Right atrium auricular region (tissue), 2 donors: ENCODE measurements around the gene HVCN1. TPM values are rescaled to one million over a fixed set of nuclear protein-coding genes. Genes with fewer than 3 reads are reported as not detected.

Experiments used
- DNase-seq: peaks from one replicate; pipeline ENCODE4 v3.0.0-alpha.2; 2019; ENCODE audit warnings: low spot score
- H3K27ac ChIP-seq, 2 donors: fragments of 200-600 bp; sonication (generic); 1 replicate in 1 of 2; 2 replicates in 1 of 2; pipeline ENCODE4 v1.5.1; 2016 to 2019
- H3K27me3 ChIP-seq, 2 donors: fragments of 200-600 bp; sonication (generic); one replicate each; pipeline versions ENCODE4 v1.5.1 to v1.6.0; 2017 to 2019
- H3K36me3 ChIP-seq: fragments of 200-600 bp; sonication (generic); one replicate; pipeline ENCODE4 v1.5.1; 2016
- H3K4me1 ChIP-seq, 2 donors: fragments of 200-600 bp; sonication (generic); one replicate each; pipeline versions ENCODE4 v1.5.1 to v1.6.0; 2017 to 2019
- H3K4me3 ChIP-seq, 2 donors: fragments of 200-600 bp; sonication (generic); 1 replicate in 1 of 2; 2 replicates in 1 of 2; pipeline ENCODE4 v1.5.1; 2017 to 2019; ENCODE audit warnings: mild to moderate bottlenecking in 1 of 2, moderate library complexity in 1 of 2
- H3K9me3 ChIP-seq, 2 donors: fragments of 200-600 bp; sonication (generic); one replicate each; pipeline ENCODE4 v1.5.1; 2019
- CTCF ChIP-seq, 2 donors: fragments of 200-600 bp; sonication (generic); IDR thresholded peaks; one replicate each; pipeline ENCODE4 v1.5.1; 2019; ENCODE audit warnings: antibody characterized with exemption in 2 of 2
- total RNA-seq, 2 donors: library from RNA; depleted of rRNA; stranded (reverse); fragments of >200 nt; gene quantifications; one replicate each; pipeline ENCODE4 v1.1.0, GENCODE V29; 2016

Gene HVCN1
- total RNA-seq, 2 donors from 2014 or later = 21.7 to 24.1 TPM

- no peak overlapping the region for H3K27ac ChIP-seq
- no peak overlapping the region for H3K4me3 ChIP-seq
- TF ChIP-seq CTCF (IDR thresholded peaks at IDR 0.05) = no peak
- peaks cover 88% of the 10 kb centered on the region for H3K36me3 ChIP-seq
- no peak for DNase-seq
- H3K27me3 ChIP-seq = no peaks in the 10 kb centered on the region
- no peaks in the 10 kb centered on the region for H3K9me3 ChIP-seq
- no peaks in the 10 kb centered on the region for H3K4me1 ChIP-seq
These were observed 32.7 kb upstream of the HVCN1 start for GRCh38 chr12:110721570-110721969.

DNA sequence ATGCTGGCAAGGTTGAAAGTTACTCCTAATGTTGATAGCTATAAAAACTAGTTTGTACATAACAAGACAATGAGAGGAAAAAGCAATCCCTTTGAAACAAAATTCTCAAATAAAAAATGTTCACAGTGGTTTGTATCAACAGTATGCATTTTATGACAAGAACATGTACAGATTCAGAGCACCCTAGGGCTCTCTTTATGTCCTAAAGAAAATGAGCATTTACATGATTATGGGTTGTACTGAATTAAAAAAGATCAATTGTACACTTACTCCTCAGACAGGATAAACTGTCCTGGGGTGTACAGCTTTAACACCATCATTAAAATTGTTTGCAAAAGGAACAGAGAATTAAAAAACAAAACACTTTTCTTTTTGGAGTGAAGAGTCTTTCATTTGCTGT, 31.6 kb upstream of the HVCN1 start:
- Histone ChIP-seq H3K9me3 (no peaks in the 10 kb centered on the region), H3K27me3 (no peaks in the 10 kb centered on the region), H3K4me3 (no peak overlapping the region), H3K27ac (no peak overlapping the region), H3K36me3 (peaks cover 78% of the 10 kb centered on the region), H3K4me1 (no peaks in the 10 kb centered on the region)
- DNase-seq = no peak
- TF ChIP-seq CTCF (IDR thresholded peaks at IDR 0.05) = no peak

- TF ChIP-seq CTCF (IDR thresholded peaks at IDR 0.05) = no peak
- no peaks in the 10 kb centered on the region for H3K4me1 ChIP-seq
- no peak overlapping the region for H3K27ac ChIP-seq
- no peak for DNase-seq
- H3K36me3 ChIP-seq = peaks cover 57% of the 10 kb centered on the region
- no peaks in the 10 kb centered on the region for H3K9me3 ChIP-seq
- no peak overlapping the region for H3K4me3 ChIP-seq
- no peaks in the 10 kb centered on the region for H3K27me3 ChIP-seq
These were observed 29.4 kb upstream of the HVCN1 start for GRCh38 chr12:110718222-110718908.

DNA sequence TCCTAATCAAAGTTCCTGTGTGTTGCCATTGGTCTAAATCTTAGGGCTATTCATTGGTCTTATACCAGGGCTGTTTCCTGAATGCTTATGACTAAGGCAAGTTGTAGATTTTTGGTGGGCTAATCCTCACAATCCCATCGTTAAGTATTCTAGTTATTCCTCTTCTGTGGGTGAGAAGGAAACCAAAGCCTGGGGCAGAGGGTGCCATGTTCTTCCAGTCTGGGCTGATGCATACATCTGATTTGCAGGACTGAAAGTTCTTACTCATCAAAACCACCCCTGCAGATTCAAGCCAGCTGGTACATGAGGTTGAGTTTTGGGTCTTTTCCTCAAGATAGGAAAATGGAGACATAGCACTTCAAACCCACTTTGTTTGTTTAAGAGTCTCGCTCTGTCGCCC, 28.1 kb upstream of the HVCN1 start:
- Histone ChIP-seq H3K4me3 (no peak overlapping the region), H3K4me1 (no peaks in the 10 kb centered on the region), H3K9me3 (no peaks in the 10 kb centered on the region), H3K36me3 (peaks cover 44% of the 10 kb centered on the region), H3K27me3 (no peaks in the 10 kb centered on the region), H3K27ac (no peak overlapping the region)
- TF ChIP-seq CTCF (IDR thresholded peaks at IDR 0.05) = no peak
- no peak for DNase-seq

DNA sequence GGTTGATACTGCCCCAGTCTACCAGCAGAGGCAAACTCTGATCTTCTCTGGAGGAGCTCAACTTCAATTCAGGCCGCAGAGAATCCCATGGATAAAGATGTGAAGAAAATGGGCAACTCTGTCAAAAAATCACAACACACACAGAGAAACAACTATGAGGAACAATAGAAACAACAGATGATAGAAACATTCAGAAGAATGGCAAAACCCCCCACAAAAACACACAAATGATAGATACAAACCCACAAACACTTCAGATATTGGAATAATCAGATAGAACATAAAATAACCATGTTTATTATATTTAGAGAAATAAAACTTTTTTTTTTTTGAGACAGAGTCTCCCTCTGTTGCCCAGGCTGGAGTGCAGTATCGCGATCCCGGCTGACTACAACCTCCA, 20.0 kb upstream of the HVCN1 start:
- DNase-seq = no peak
- Histone ChIP-seq H3K4me3 (no peak overlapping the region), H3K36me3 (no peaks in the 10 kb centered on the region), H3K9me3 (no peaks in the 10 kb centered on the region), H3K27me3 (no peaks in the 10 kb centered on the region), H3K27ac (no peak overlapping the region), H3K4me1 (no peaks in the 10 kb centered on the region)
- no peak for TF ChIP-seq CTCF (IDR thresholded peaks at IDR 0.05)

DNA sequence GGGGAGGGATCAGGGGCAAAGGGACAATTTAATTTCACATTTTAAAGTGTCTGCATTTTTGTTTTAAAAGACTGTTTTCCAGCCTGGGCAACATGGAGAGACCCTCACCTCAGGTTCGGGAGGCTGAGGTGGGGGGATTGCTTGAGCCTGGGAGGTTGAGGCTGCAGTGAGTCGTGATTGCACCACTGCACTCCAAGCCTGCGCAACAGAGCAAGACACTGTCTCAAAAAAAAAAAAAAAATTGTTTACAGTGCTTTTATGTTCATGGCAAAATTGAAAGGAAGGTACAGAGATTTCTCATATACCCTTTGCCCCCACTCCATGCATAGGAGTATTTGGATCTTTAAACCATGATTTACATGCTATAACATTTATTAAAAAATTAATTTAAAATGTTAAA, 16.4 kb upstream of the HVCN1 start:
- Histone ChIP-seq H3K27ac (no peak overlapping the region), H3K4me3 (no peak overlapping the region), H3K27me3 (no peaks in the 10 kb centered on the region), H3K9me3 (no peaks in the 10 kb centered on the region), H3K4me1 (no peaks in the 10 kb centered on the region), H3K36me3 (no peaks in the 10 kb centered on the region)
- no peak for TF ChIP-seq CTCF (IDR thresholded peaks at IDR 0.05)
- no peak for DNase-seq
